Endothelial cell of umbilical vein (primary cell): ENCODE data around the gene ATP12A. TPM values are rescaled to one million over a fixed set of nuclear protein-coding genes. Genes with fewer than 3 reads are reported as not detected.

Experiments used
- BruUV-seq: library from RNA; stranded (reverse); fragments of 400-500 nt; replicated peaks from 2 replicates; lab custom pipeline; 2021; lab: Mats Ljungman, UMichigan
- CTCF ChIA-PET: fragments of 300-600, 350-600 bp; sonication (Branson Sonifier 250); formaldehyde crosslinking; loops from one replicate; lab custom pipeline; 2021; ENCODE audit warnings: antibody characterized with exemption, inconsistent platforms; lab: Charles Lee
- POLR2A ChIA-PET: fragments of 300-600, 350-600 bp; sonication (Branson Sonifier 250); formaldehyde crosslinking; loops from one replicate; lab custom pipeline; 2021; ENCODE audit warnings: antibody characterized with exemption, inconsistent platforms; lab: Charles Lee
- DNase-seq: peaks from one replicate; pipeline ENCODE4 v3.0.0-alpha.2; 2011; ENCODE audit warnings: low read depth, low spot score
- FAIRE-seq: peaks from 2 replicates; lab custom pipeline; 2011; peaks lifted over from hg19 to GRCh38; lab: Jason Lieb, UNC
- H2AFZ ChIP-seq: 2 replicates; pipeline ENCODE4 v1.6.0; 2012; ENCODE audit warnings: low read depth, low read length, control low read depth, inconsistent platforms
- H3K27ac ChIP-seq: 2 replicates; pipeline ENCODE4 v1.5.1; 2011; ENCODE audit warnings: low read depth, mild to moderate bottlenecking, control low read depth, low read length, moderate library complexity; ENCODE audit not compliant: insufficient read depth
- H3K27me3 ChIP-seq, 2 experiments: 2 replicates each; pipeline versions ENCODE4 v1.6.0 to v1.6.1; 2011; ENCODE audit warnings: low read length in 2 of 2, mixed read lengths in 1 of 2; ENCODE audit not compliant: control insufficient read depth in 2 of 2, insufficient read depth in 2 of 2
- H3K36me3 ChIP-seq, 2 experiments: 2 replicates in 1 of 2; 3 replicates in 1 of 2; pipeline ENCODE4 v1.5.1; 2011; ENCODE audit warnings: low read length in 2 of 2, mild to moderate bottlenecking in 1 of 2, moderate library complexity in 1 of 2; ENCODE audit not compliant: control insufficient read depth in 2 of 2, insufficient read depth in 2 of 2; ENCODE audit errors: extremely low read depth in 1 of 2
- H3K4me1 ChIP-seq: 3 replicates; pipeline ENCODE4 v1.5.1; 2011; ENCODE audit warnings: mild to moderate bottlenecking, low read length; ENCODE audit not compliant: control insufficient read depth, insufficient read depth; ENCODE audit errors: extremely low read depth
- H3K4me2 ChIP-seq: 2 replicates; pipeline ENCODE4 v1.6.1; 2011; ENCODE audit warnings: low read length, control low read depth, mixed read lengths; ENCODE audit not compliant: insufficient read depth
- H3K4me3 ChIP-seq, 3 experiments: fragments of 200-600 bp in 1 of 3; sonication (generic), shearing (Covaris generic) in 1 of 3; replicated peaks in 1 of 3; 2 replicates each; pipeline ENCODE4 v1.5.1; 2011 to 2016; ENCODE audit warnings: control low read depth in 3 of 3, low read length in 3 of 3, mild to moderate bottlenecking in 2 of 3, inconsistent platforms in 1 of 3, low read depth in 1 of 3, moderate library complexity in 1 of 3; ENCODE audit not compliant: insufficient read depth in 1 of 3
- H3K79me2 ChIP-seq: 2 replicates; pipeline ENCODE4 v1.6.0; 2012; ENCODE audit warnings: low read length, inconsistent platforms; ENCODE audit not compliant: control insufficient read depth, insufficient read depth
- H3K9ac ChIP-seq: replicated peaks from 2 replicates; pipeline ENCODE3; 2011; ENCODE audit warnings: low read length, control low read depth; ENCODE audit not compliant: insufficient read depth; ENCODE audit errors: extremely low read depth
- H3K9me1 ChIP-seq: replicated peaks from 3 replicates; pipeline ENCODE4 v1.6.0; 2011; ENCODE audit warnings: mild to moderate bottlenecking, low read length; ENCODE audit not compliant: control insufficient read depth, insufficient read depth; ENCODE audit errors: extremely low read depth
- H3K9me3 ChIP-seq: replicated peaks from 2 replicates; pipeline ENCODE4 v1.5.1; 2012; ENCODE audit warnings: low read length, inconsistent platforms; ENCODE audit not compliant: control insufficient read depth, insufficient read depth
- H4K20me1 ChIP-seq: replicated peaks from 2 replicates; pipeline ENCODE3; 2011; ENCODE audit warnings: mild to moderate bottlenecking, low read length; ENCODE audit not compliant: control insufficient read depth, insufficient read depth; ENCODE audit errors: extremely low read depth
- GATA2 ChIP-seq: IDR thresholded peaks from 2 replicates; pipeline ENCODE4 v1.7.0; 2011; ENCODE audit warnings: low read depth, mild to moderate bottlenecking, moderate library complexity, mixed read lengths, low read length; ENCODE audit not compliant: insufficient read length, insufficient read depth
- JUN ChIP-seq: IDR thresholded peaks from 2 replicates; pipeline ENCODE4 v1.6.1; 2011; ENCODE audit warnings: borderline replicate concordance, low read depth; ENCODE audit not compliant: insufficient read length, insufficient read depth
- MYC ChIP-seq: IDR thresholded peaks from one replicate; pipeline ENCODE4 v1.6.1; 2011; ENCODE audit warnings: mild to moderate bottlenecking, low read depth, low read length
- POLR2A ChIP-seq: IDR thresholded peaks from 2 replicates; pipeline ENCODE4 v1.6.1; 2012; ENCODE audit warnings: low read depth, mild to moderate bottlenecking, control low read depth, low read length
- dilution Hi-C: fragments of 300-500 bp; cut with MboI; formaldehyde crosslinking; loops from one replicate; pipeline ENCODE4 v1.15.0; 2019; ENCODE audit warnings: low sequenced_read_pairs; ENCODE audit not compliant: extremely low pct_ligation_motif_present
- intact Hi-C: fragments of 100-400 bp; cut with micrococcal nuclease; formaldehyde crosslinking; loops from one replicate; pipeline ENCODE4 v1.10.0; 2022
- polyA plus RNA-seq, 4 experiments: library from polyadenylated mRNA; depleted of rRNA in 3 of 4; stranded (reverse) in 3 of 4; unstranded in 1 of 4; fragments of >200 nt; gene quantifications; 2 replicates each; pipeline versions ENCODE4 v1.2.1 to v1.2.3, GENCODE V29; 2011 to 2012; ENCODE audit warnings: missing spikeins in 1 of 4
- total RNA-seq: library from RNA; stranded (reverse); gene quantifications from 2 replicates; pipeline ENCODE4 v1.2.3, GENCODE V29; 2021
- TF ChIP-seq, protein P1 (sequence below), 2 donors: IDR thresholded peaks; 1 replicate in 1 of 2; 2 replicates in 1 of 2; pipeline ENCODE4 v1.5.1; 2011; ENCODE audit warnings: low read length in 2 of 2, mild to moderate bottlenecking in 2 of 2, moderate library complexity in 2 of 2, control low read depth in 1 of 2, inconsistent platforms in 1 of 2, low read depth in 1 of 2; ENCODE audit not compliant: insufficient read depth in 1 of 2; ENCODE audit errors: extremely low read depth in 1 of 2

Gene ATP12A
- total and polyA plus RNA-seq, 2 donors (not counting 3 experiments of a cell fraction or from before 2014, with no cell fraction given), result not detected

DNA sequence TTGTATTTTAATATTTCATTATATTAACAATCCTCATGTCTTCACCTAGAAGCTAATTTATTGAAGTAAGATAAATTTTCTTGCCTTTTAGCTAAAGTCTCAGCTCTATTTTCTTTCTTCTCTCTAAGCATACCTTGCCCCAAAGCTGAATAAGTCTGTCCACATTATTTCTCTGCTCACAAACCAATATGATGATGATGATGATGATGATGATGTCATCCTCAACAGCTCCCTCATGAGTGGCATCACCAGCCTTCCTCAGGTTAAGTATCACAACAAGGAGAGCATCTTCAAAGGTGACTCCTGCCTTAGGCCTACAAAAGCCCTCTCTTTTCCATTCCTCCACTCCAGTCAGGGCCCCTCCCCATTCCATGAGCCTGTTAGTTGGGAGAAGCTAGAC, 31.9 kb upstream of the ATP12A start:
- Histone ChIP-seq H3K9me1 (no peaks in the 10 kb centered on the region), H3K4me3 (no peak overlapping the region), H3K9me3 (no peaks in the 10 kb centered on the region), H3K4me1 (no peaks in the 10 kb centered on the region), H3K79me2 (no peaks in the 10 kb centered on the region), H3K4me2 (no peak overlapping the region), H3K27me3 (no peaks in the 10 kb centered on the region), H2AFZ (no peak overlapping the region), H4K20me1 (no peaks in the 10 kb centered on the region), H3K36me3 (no peaks in the 10 kb centered on the region), H3K27ac (no peak overlapping the region), H3K9ac (no peak overlapping the region)
- POLR2A ChIA-PET, result no interaction called here
- CTCF ChIA-PET, result no interaction called here
- dilution Hi-C loops, result no loop called here
- intact Hi-C loops, result no loop called here
- DNase-seq (no peak), FAIRE-seq (no peak)
- no TSS peak for BruUV-seq
- TF ChIP-seq JUN, result peak; percentile 43
- TF ChIP-seq, protein P1, sequence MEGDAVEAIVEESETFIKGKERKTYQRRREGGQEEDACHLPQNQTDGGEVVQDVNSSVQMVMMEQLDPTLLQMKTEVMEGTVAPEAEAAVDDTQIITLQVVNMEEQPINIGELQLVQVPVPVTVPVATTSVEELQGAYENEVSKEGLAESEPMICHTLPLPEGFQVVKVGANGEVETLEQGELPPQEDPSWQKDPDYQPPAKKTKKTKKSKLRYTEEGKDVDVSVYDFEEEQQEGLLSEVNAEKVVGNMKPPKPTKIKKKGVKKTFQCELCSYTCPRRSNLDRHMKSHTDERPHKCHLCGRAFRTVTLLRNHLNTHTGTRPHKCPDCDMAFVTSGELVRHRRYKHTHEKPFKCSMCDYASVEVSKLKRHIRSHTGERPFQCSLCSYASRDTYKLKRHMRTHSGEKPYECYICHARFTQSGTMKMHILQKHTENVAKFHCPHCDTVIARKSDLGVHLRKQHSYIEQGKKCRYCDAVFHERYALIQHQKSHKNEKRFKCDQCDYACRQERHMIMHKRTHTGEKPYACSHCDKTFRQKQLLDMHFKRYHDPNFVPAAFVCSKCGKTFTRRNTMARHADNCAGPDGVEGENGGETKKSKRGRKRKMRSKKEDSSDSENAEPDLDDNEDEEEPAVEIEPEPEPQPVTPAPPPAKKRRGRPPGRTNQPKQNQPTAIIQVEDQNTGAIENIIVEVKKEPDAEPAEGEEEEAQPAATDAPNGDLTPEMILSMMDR (IDR thresholded peaks at IDR 0.05; ENCODE audit: extremely low read depth in 1 of 2, insufficient read depth in 1 of 2, low read depth in 1 of 2, low read length in 2 of 2), result no peak

DNA sequence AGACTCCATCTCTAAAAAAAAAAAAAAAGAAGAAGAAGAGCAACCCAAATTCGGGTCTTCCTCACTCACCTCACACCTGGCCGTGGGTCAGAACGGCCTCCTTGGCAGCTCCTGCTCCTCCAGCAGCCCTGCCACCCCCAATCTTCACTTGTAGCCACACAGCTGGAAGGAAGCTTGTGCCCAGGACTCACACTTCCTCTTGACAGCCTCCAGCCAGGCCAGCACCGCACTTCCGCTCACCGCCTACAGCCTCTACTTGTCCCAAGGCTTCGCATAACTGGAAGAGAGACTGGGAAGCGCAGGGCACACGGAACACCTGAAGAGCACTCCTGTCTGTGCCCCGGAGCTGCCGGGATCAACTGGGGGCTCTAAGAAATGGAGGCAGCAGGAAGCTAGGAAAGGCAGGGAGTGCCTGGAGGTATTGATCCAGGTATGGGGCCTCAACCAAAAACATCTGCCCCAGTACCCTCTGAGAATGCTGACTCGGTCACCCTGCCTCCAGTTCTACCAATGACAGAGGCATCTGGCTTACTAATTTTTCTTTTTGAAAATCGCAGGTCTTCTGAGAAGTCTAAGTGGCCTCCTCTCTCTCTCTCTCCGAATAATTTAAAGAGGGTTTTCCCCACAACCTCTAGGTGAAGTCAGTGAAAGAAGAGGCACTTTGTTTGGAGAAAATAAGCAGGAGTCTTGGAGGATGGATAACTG, 31.1 kb upstream of the ATP12A start:
- DNase-seq (no peak), FAIRE-seq (no peak)
- H3K27ac ChIP-seq, result no peak overlapping the region
- H3K36me3 ChIP-seq, result no peaks in the 10 kb centered on the region
- intact Hi-C loops (no loop called here), dilution Hi-C loops (no loop called here)
- H3K9me3 ChIP-seq, result no peaks in the 10 kb centered on the region
- no peak overlapping the region for H3K4me3 ChIP-seq
- no peaks in the 10 kb centered on the region for H3K9me1 ChIP-seq
- no peaks in the 10 kb centered on the region for H3K79me2 ChIP-seq
- H2AFZ ChIP-seq, result no peak overlapping the region
- POLR2A ChIA-PET, result no interaction called here
- no TSS peak for BruUV-seq
- H4K20me1 ChIP-seq, result no peaks in the 10 kb centered on the region
- TF ChIP-seq POLR2A, result no peak
- no peak for TF ChIP-seq MYC
- TF ChIP-seq GATA2, result no peak
- no peaks in the 10 kb centered on the region for H3K27me3 ChIP-seq
- no peak overlapping the region for H3K9ac ChIP-seq
- H3K4me2 ChIP-seq, result no peak overlapping the region
- CTCF ChIA-PET, result no interaction called here
- no peaks in the 10 kb centered on the region for H3K4me1 ChIP-seq
